GM10847 (cell line): ENCODE measurements around the gene LMTK2.

ENCODE experiments used
- POLR2A ChIP-seq: IDR thresholded peaks from 2 replicates; pipeline ENCODE4 v1.6.1; 2011; ENCODE audit not compliant: insufficient read length; ENCODE audit errors: extremely low read depth

LMTK2 gene

DNA sequence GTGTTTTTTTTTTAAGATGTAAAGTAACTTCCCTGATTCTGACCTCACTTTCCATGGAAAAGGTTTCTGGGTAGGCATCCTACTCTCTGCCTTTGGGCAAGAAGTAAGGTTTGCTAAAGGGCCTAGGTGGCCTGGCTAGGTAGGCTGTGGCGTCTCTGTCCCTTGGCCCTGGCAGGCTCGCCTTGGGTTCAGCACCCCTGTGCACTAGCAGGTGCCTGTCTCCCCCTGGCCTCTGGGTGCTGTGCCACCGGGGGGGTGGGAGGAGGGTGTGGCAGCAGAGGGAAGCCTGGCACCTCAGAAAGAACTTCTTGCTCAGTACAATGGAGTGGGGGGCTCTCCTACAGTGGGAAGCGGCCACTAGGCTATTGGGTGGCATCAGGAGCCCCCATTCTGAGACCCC lies 131.4 kb downstream of the LMTK2 start:
- TF ChIP-seq POLR2A: no peak

DNA sequence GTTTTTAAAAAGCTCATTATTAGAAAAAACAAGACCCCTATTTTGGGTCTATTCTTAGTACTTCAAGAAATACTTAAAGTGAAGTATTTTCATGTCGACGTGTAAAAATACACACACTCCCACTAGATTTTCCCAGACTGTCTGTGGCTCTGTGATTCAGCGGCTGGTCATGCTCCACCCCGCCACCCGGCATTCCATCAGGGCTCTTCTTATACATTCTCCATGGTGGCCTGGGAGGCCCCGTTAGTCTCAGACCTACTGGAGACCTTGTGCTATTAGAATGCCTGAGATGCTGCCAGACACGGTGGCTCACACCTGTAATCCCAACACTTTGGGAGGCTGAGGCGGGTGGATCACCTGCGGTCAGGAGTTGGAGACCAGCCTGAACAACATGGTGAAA lies 132.3 kb downstream of the LMTK2 start:
- no peak for TF ChIP-seq POLR2A

DNA sequence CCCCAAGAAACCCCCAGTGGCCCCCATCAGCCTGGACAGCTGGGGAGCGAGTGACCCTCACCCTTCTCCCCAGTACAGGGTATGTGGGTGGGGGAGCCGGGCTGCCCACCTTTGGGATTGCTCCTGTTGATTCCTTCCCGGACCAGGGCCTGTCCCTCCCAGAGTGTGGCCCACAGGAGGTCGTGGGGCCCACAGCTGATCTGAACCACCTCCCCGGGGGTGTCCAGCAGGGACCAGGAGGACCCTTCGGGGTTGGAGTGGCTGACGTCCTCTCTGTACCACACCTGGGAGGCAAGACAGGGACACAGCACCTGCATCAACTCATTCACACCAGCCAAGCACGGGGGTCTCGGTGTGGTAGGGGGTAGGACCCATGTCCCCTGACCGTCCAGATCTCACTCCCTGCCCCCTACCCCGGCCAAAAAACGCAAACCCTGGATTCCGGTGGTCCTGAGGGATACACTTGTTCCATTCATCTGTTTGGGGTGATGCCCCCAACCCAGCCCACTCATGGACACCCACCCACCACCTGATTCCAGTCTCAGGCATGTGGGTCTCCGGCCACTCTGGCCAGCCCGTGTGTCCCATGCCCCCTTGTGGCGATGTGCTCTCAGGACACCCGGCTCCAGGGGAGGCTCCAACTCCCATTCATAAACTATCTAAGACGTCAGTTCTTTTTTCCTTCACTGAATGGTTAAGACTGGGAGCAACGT lies 134.5 kb downstream of the LMTK2 start:
- TF ChIP-seq POLR2A: no peak

DNA sequence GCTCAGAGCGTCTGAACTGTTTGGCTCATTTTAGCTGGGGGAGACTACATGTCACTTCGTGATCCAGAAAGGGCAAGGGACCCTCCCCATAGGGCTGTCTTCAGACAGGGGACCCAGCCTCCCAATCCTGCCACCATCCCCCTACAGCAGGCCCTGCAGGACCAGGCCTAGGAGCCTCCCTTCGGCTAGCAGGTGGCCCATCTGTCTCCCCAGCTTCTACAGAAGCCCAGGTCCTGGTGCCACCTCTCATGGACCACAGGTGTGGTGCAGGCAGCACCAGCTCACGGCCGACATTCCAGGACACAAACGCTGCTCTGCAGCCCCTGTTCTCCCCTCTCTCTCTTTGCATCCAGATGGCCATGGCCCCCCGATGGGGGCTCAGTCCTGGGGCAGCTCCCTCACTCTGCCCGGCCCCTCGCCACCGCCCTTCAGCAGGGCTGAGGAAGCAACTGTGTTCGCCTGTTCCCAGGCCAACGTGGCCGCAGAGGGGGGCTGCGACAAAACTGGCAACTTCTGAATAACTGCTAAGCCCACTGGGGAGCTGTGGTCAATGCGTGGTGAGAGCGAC lies 135.1 kb downstream of the LMTK2 start:
- TF ChIP-seq POLR2A: no peak

DNA sequence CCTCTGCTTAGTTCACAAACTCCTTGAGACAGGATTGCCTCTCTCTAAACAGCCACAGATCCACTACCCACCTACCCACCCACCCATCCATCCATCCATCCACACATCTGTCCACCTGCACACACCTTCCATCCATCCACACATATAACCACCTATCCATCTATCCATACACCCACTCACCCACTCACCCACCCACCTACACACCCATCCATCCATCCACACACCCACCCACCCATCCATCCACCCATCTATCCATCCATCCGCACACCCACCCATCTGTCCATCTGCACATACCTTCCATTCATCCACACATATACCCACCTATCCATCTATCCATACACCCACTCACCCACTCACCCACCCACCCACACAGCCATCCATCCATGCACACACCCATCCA lies 135.7 kb downstream of the LMTK2 start:
- TF ChIP-seq POLR2A: no peak

DNA sequence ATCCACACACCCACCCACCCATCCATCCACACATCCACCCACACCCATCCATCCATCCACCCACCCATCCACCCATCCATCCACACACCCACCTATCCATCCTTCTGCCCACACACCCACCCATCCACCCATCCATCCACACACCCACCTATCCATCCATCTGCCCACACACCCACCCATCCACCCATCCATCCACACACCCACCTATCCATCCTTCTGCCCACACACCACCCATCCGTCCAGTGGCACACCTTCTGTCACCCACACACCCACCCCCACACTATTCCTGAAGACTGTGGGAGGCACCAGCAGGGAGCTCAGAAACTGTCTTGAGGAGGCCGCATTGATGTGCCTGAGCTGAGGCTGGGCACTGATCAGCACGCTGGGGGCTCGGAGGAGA lies 136.3 kb downstream of the LMTK2 start:
- no peak for TF ChIP-seq POLR2A

DNA sequence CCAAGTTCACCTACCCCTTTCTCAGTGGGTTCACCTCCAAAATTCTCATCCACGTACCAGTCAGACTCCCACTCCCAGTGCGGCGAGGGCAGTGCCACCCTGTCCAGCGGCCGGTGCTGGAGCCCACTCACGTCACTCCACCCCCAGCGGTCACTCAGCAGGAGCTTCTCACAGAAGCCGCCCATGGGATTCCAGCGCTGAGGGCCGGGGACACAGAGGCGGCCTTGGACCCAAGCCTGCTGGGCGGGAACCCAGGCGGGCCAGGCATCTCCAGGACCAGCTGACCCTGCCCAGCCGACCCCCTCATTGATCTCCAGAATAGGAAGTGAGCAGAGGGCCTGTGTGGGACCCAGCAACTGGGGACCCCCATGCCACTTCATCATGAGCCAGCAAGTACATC lies 138.2 kb downstream of the LMTK2 start:
- TF ChIP-seq POLR2A: no peak

DNA sequence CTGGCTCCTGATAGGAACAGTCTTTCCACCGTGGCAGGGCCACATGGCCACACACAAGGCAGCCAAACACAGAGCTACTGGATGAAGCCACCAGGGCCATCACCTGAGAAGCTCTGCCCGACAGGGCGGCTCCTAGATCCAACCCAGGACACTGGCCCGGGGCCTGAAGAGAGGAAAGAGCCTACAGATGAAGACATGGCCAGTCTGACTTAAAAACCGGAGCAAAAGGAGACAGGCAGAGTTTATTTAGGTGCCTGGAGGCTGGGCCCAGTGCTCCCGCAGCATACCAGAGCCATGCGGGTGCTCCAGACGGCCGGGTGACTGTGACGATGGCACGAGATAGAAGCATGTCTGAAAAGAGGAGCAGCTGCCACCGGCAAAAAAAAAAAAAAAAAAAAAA lies 141.5 kb downstream of the LMTK2 start:
- no peak for TF ChIP-seq POLR2A

DNA sequence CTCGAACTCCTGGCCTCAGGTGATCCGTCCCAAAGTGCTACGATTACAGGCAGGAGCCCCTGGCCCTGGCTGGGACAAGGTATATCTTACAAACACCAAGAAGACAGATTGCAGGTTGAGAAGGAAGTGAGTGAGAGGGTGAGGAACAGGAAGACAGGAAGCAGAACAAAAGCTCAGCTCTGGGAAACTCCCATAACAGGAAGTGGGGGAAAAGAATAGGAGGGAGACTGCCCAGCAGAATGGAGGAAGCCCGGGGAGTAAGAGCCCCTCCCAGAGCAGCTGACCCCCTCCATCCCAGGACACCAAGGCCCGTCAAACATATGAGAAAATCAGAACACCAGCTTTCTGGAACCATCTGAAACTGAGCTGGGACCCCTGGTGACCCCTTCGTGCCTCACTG lies 142.4 kb downstream of the LMTK2 start:
- TF ChIP-seq POLR2A: no peak

DNA sequence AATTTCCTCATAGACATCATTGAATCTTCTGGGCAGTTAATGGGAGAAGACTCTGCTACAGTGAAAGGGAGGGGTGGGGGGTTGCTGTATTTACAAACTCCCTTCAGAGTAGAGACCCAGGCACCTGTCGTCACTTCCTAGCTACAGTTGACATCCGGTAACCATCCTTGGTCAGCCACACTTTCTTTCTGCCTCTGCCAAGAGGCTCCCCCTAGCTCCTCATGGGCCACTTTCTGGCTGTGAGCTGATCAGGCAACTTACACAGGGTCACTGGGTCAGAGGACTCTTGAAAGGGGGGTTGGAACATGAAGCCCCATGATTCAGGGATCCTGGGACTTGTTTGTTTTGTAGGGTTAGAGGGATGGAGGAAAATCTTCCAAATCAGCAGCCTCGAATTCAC lies 144.1 kb downstream of the LMTK2 start:
- TF ChIP-seq POLR2A: no peak

DNA sequence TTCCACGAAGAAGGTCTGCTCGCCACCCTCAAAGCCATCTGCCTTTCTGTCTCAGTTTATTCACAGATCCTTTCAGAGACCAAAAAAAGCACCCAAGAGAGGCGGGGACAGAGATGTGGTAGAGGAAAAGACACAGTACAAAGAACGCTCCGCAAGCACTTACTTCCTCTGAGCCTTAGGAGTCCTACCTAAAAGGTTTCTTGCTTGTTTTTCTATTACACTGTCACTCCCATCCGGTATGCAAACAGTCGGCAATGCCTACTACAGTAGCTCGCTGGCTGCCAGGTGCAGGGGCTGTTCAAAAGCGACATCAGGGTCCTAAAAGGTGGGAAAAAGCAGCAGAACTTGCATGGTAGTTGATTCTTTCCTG lies 144.6 kb downstream of the LMTK2 start:
- no peak for TF ChIP-seq POLR2A

DNA sequence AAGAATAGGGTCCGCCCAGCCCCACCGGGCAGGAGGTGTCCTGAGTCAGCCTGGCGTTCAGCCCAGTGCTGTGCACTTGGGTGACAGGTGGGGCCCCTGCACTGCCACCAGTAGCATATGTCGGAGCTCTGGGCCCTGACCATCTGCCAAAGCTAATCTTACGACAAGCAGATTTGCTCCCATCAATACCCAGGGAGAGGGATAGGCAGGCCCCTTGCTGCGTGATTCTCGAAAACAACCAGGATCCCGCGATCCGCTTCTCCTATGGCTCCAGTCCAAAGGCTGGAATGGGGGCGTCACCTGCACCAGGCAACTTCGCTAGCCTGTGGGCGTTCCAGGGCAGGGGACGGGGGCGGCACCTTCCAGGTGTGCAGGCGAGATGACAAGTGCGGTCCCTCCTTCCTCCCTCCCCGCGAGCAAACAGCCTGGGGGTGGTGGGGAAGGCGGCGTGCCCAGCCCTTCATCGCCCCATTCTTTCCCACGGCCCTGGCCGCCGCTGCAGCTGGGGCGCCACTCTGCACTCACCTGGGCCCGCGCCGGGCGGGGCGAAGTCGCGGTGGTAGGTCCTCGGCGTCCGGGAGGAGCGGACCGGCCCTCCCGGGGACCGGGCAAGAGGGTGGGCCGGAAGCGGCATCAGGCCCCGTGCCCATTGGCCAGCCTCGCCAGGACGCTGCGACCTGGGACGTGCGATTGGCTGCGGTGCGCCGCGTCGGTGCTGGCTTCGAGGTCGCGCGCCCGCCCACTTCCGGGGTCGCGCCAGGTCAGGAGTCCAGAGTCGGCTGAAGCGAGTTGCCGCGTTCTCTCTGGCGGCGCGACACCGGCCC lies 145.2 kb downstream of the LMTK2 start, which contains the start of gene TECPR1:
Gene TECPR1, minus strand, starts transcription at position 632 of the 824 bp plus-strand sequence. CDS start 6,086 bp downstream, outside the sequence.
- TF ChIP-seq POLR2A: peak; percentile 55

DNA sequence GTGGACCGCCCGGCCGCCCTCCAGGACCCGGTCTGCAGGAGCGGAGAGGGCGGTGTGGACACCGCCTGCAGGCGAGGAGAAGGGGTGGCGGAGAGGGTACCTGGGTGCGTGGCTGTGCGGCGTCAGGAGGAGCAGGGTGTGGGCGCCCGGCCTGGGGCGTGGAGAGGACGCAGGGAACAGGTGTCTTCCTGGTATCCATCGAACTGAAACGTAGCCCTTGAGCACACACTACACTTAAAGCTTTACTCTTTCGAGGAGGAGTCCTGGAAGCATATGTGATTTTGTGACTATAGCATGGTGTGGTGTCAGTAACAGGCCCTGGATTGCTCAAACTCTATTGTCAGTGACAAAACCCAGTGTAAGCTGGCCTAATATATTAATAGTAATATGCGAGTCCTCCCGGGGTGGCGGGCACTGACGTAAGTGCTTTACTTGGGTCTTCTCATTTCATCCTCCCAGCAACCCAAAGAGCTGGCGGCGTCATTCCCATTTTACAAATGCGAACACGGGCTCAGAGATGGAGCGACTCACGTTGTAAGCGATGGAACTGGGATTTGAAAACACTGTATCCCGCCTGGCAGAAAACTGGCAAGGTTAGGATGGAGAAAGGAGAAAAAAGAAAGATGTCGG lies 145.9 kb downstream of the LMTK2 start:
- no peak for TF ChIP-seq POLR2A

DNA sequence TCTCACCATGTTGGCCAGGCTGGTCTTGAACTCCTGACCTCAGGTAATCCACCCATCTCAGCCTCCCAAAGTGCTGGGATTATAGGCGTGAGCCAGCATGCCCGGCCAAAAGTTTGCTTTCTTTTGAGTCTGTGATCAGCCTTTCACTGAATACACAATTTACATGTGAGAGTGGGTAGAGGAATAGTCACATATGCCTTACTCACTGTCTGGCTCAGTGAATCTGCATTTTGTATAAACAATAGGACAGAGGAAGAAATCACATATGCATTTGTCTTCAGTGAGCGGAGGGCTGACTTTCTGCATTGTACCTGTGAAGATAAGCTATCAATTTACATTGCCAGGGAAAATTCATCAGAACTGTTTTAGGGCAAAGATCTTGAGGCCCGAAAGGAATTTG lies 147.9 kb downstream of the LMTK2 start:
- TF ChIP-seq POLR2A: no peak

DNA sequence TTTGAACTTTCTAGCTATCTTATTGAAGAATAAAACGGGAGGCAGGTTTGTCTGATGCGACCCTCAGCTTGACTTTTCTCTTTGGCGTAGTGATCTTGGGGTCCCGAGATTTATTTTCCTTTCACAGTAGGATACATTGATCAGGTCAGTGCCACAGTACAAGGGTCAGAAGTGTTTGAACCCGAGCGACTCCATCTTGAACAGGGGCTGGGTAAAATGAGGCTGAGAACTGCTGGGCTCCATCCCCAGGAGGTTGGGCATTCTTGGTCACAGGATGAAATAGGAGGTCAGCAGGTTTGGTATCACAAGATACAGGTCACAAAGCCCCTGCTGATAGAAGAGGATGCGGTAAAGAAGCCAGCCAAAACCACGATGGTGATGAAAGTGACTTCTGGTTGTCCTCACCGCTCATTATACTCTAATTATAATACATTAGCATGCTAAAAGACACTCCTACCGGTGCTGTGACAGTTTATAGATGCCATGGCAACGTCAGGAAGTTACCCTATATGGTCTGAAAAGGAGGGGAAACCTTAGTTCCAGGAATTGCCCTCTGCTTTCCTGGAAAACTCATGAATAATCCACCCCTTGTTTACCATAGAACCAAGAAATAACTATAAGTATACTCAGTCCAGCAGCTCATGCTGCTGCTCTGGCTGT lies 148.4 kb downstream of the LMTK2 start:
- no peak for TF ChIP-seq POLR2A

DNA sequence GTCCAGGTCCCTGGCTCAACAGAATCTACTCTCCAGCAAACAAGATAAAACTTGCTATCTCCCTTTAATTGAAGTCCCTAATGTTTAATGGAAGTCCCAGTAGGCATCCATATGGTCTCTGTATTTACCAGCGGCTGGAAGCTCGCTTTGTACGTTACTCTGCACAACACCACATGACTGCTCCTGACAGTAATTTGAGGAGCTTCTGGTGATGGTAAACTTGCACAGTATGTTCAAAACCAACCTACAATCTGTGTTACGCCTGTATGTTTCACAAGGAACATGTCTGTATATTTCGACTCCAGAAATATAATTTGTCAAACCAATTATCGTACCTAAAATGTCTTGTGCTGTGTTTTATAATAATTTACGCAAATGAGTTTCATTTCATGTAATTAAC lies 149.8 kb downstream of the LMTK2 start:
- TF ChIP-seq POLR2A: no peak

DNA sequence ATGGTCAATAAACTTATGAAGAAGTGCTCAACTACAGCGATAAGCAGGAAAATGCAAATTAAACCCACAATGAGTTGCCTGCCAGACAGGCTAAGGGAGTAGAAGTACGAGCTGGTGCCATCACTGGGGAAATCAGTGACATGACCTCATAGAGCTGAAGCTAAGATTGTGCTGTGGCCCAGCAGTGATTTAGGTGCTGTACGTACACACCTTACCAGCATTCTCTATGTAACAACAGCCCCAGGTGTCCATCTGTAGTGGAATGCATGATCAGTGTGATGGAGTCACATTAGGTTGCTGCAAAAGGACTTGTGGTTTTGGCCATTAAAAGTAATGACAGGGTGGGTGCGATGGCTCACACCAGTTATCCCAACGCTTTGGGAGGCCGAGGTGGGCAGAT lies 151.0 kb downstream of the LMTK2 start:
- TF ChIP-seq POLR2A: no peak
